PC-9 (cell line): Measurements from ENCODE around the gene SMCO2. TPM values are rescaled to one million over a fixed set of nuclear protein-coding genes. Genes with fewer than 3 reads are reported as not detected.

Experiments used
- BruUV-seq: library from RNA; stranded (reverse); fragments of 400-500 nt; replicated peaks from 2 replicates; lab custom pipeline; 2021; lab: Mats Ljungman, UMichigan
- CTCF ChIA-PET: fragments of 300-600 bp; sonication (Branson Sonifier 250); formaldehyde crosslinking; loops from one replicate; lab custom pipeline; 2022; ENCODE audit warnings: antibody characterized with exemption; lab: Charles Lee
- POLR2A ChIA-PET: fragments of 300-600 bp; sonication (Branson Sonifier 250); formaldehyde crosslinking; loops from one replicate; lab custom pipeline; 2022; ENCODE audit warnings: antibody characterized with exemption; ENCODE audit not compliant: unreplicated experiment; lab: Charles Lee
- DNase-seq, 2 experiments: peaks; one replicate each; pipeline versions ENCODE4 v3.0.0 to v3.0.0-alpha.2; 2015 to 2022; ENCODE audit warnings: mixed read lengths in 1 of 2
- H2AFZ ChIP-seq: fragments of 200-600 bp; sonication (generic); 2 replicates; pipeline ENCODE4 v1.8.1; 2017; ENCODE audit warnings: antibody characterized with exemption
- H3F3A ChIP-seq: fragments of 200-600 bp; sonication (generic); 2 replicates; pipeline ENCODE4 v1.8.1; 2017; ENCODE audit warnings: antibody characterized with exemption, mild to moderate bottlenecking, low read depth; ENCODE audit not compliant: insufficient read depth
- H3K27ac ChIP-seq: fragments of 200-600 bp; sonication (generic); 2 replicates; pipeline ENCODE4 v1.6.1; 2016; ENCODE audit warnings: mixed run types
- H3K27me3 ChIP-seq: fragments of 200-600 bp; sonication (generic); 2 replicates; pipeline ENCODE4 v1.6.1; 2016; ENCODE audit warnings: low read depth, mixed run types; ENCODE audit not compliant: insufficient read depth
- H3K36me3 ChIP-seq: fragments of 200-600 bp; sonication (generic); 2 replicates; pipeline ENCODE4 v1.6.1; 2016; ENCODE audit warnings: low read depth, mixed run types
- H3K4me1 ChIP-seq: fragments of 200-600 bp; sonication (generic); replicated peaks from 2 replicates; pipeline ENCODE4 v1.6.1; 2016; ENCODE audit warnings: mixed run types; ENCODE audit not compliant: insufficient read depth
- H3K4me2 ChIP-seq: fragments of 200-600 bp; sonication (generic); 2 replicates; pipeline ENCODE4 v1.6.1; 2017; ENCODE audit warnings: mixed run types
- H3K4me3 ChIP-seq: fragments of 200-600 bp; sonication (generic); 2 replicates; pipeline ENCODE4 v1.6.1; 2016; ENCODE audit warnings: mixed run types
- H3K79me2 ChIP-seq: fragments of 200-600 bp; sonication (generic); 2 replicates; pipeline ENCODE4 v1.6.1; 2017; ENCODE audit warnings: low read depth, mixed run types
- H3K9me2 ChIP-seq: fragments of 200-600 bp; sonication (generic); 2 replicates; pipeline ENCODE4 v1.8.1; 2017; ENCODE audit warnings: mild to moderate bottlenecking; ENCODE audit not compliant: insufficient read depth
- H3K9me3 ChIP-seq: fragments of 200-600 bp; sonication (generic); 2 replicates; pipeline ENCODE4 v1.8.1; 2016; ENCODE audit warnings: low read depth; ENCODE audit not compliant: insufficient read depth
- H4K20me1 ChIP-seq: fragments of 200-600 bp; sonication (generic); 2 replicates; pipeline ENCODE4 v1.8.1; 2017; ENCODE audit not compliant: insufficient read depth
- EZH2 ChIP-seq: fragments of 200-600 bp; sonication (generic); IDR thresholded peaks from 2 replicates; pipeline ENCODE4 v1.8.0; 2017; ENCODE audit warnings: antibody characterized with exemption, low read depth
- intact Hi-C: fragments of 100-400 bp; cut with micrococcal nuclease; formaldehyde crosslinking; loops from one replicate; pipeline ENCODE4 v1.10.0; 2022; ENCODE audit not compliant: unreplicated experiment
- total RNA-seq: library from RNA; stranded (reverse); gene quantifications from 2 replicates; pipeline ENCODE4 v1.2.3, GENCODE V29; 2021
- TF ChIP-seq, protein P1 (sequence below): fragments of 200-600 bp; sonication (generic); conservative IDR thresholded peaks from 2 replicates; pipeline ENCODE4 v1.6.1; 2017; ENCODE audit warnings: mixed run types, antibody characterized with exemption, mild to moderate bottlenecking, moderate library complexity

Gene SMCO2
- total RNA-seq, 1 experiment from 2014 or later: 3.7 TPM

DNA sequence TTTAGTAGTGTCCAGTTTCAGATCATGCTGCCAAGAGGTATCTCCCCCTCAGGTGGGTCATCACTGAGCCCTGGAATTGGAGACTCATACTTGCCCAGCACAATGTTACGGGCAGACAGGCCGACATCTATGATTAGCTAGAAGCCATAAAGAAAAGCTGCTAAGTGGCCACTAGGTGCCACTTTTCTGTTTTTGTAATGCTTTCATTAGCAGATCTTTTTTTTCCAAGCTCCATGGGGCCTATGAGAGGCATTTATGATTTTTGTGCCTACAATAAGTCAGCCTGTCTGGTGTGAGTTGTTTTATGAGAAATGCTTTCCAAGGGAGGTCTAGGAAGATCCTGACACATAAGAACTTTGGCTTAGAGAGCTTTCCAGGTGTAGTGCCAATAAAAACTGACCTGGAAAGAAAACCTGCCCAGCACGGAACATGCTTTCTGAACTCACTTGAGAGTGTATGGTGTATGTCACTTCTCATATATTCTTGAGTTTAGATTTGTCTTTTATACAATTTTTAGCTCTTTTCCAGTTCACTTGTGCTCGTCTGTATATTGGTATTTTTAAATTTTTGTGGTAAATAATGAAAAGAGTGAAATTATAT lies 21.8 kb upstream of the SMCO2 start:
- no peak for TF ChIP-seq EZH2
- TF ChIP-seq, protein P1, sequence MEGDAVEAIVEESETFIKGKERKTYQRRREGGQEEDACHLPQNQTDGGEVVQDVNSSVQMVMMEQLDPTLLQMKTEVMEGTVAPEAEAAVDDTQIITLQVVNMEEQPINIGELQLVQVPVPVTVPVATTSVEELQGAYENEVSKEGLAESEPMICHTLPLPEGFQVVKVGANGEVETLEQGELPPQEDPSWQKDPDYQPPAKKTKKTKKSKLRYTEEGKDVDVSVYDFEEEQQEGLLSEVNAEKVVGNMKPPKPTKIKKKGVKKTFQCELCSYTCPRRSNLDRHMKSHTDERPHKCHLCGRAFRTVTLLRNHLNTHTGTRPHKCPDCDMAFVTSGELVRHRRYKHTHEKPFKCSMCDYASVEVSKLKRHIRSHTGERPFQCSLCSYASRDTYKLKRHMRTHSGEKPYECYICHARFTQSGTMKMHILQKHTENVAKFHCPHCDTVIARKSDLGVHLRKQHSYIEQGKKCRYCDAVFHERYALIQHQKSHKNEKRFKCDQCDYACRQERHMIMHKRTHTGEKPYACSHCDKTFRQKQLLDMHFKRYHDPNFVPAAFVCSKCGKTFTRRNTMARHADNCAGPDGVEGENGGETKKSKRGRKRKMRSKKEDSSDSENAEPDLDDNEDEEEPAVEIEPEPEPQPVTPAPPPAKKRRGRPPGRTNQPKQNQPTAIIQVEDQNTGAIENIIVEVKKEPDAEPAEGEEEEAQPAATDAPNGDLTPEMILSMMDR: peak; percentile 69
- no peaks in the 10 kb centered on the region for H4K20me1 ChIP-seq
- H3K36me3 ChIP-seq: peaks cover 6% of the 10 kb centered on the region; the same call in 1 of the 2 replicates
- intact Hi-C loops: loop anchor here (1.0 to 2.0 kb wide), 2 partner anchors 228 to 279 kb away; no protein-coding TSS in a partner anchor
- DNase-seq: peak in 1 of 2 experiments; percentile 15
- CTCF ChIA-PET: interaction anchor here (1.1 to 1.4 kb wide), 2 partner anchors 9 to 230 kb away, joined by 3 to 4 read pairs; no protein-coding TSS in a partner anchor
- BruUV-seq: no TSS peak
- no peaks in the 10 kb centered on the region for H3K27me3 ChIP-seq
- no peak overlapping the region for H3K27ac ChIP-seq
- no peak overlapping the region for H2AFZ ChIP-seq
- peaks cover 10% of the 10 kb centered on the region; the same call in 1 of the 2 replicates for H3F3A ChIP-seq
- no peaks in the 10 kb centered on the region for H3K9me3 ChIP-seq
- no peak overlapping the region for H3K4me3 ChIP-seq
- no peaks in the 10 kb centered on the region for H3K79me2 ChIP-seq
- H3K4me2 ChIP-seq: no peak overlapping the region
- H3K9me2 ChIP-seq: no peaks in the 10 kb centered on the region
- POLR2A ChIA-PET: no interaction called here
- H3K4me1 ChIP-seq: 0 out of 2 replicates have a peak, but pooled peaks cover 8% of the 10 kb centered on the region

DNA sequence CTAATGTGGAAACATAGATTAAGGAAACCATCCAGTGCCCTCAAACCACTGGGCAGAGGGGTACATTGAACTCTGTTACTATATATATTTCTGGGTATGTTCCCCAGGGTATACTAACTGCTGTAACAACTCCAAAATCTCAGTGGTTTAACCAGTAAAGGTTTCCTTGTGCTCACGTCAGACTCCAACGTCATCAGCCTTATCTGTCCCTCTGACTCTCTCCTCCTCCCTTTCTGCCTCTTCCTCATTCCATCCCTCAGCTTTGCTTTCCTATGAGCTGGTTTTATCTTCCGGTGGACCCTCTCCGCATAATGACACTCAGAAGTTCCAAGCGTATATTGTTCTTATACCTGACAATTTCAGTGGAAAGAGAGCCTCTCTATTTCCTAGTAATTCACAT lies 21.2 kb upstream of the SMCO2 start:
- ChIA-PET POLR2A (no interaction called here), CTCF (interaction anchor here (1.1 to 1.4 kb wide), 2 partner anchors 9 to 229 kb away, joined by 3 to 4 read pairs; no protein-coding TSS in a partner anchor)
- H3K9me2 ChIP-seq: no peaks in the 10 kb centered on the region
- no peaks in the 10 kb centered on the region for H3K27me3 ChIP-seq
- 0 out of 2 replicates have a peak, but pooled peaks cover 8% of the 10 kb centered on the region for H3K4me1 ChIP-seq
- peaks cover 6% of the 10 kb centered on the region; the same call in 1 of the 2 replicates for H3K36me3 ChIP-seq
- intact Hi-C loops: loop anchor here (2.0 kb wide), 1 partner anchor 227 kb away; no protein-coding TSS in a partner anchor
- H3K9me3 ChIP-seq: no peaks in the 10 kb centered on the region
- TF ChIP-seq EZH2: no peak
- TF ChIP-seq, protein P1: no peak
- H2AFZ ChIP-seq: no peak overlapping the region
- H3K79me2 ChIP-seq: no peaks in the 10 kb centered on the region
- peaks cover 13% of the 10 kb centered on the region; the same call in 1 of the 2 replicates for H3F3A ChIP-seq
- BruUV-seq: no TSS peak
- H4K20me1 ChIP-seq: no peaks in the 10 kb centered on the region
- no peak overlapping the region for H3K27ac ChIP-seq
- H3K4me2 ChIP-seq: no peak overlapping the region
- no peak overlapping the region for H3K4me3 ChIP-seq
- no peak for DNase-seq

DNA sequence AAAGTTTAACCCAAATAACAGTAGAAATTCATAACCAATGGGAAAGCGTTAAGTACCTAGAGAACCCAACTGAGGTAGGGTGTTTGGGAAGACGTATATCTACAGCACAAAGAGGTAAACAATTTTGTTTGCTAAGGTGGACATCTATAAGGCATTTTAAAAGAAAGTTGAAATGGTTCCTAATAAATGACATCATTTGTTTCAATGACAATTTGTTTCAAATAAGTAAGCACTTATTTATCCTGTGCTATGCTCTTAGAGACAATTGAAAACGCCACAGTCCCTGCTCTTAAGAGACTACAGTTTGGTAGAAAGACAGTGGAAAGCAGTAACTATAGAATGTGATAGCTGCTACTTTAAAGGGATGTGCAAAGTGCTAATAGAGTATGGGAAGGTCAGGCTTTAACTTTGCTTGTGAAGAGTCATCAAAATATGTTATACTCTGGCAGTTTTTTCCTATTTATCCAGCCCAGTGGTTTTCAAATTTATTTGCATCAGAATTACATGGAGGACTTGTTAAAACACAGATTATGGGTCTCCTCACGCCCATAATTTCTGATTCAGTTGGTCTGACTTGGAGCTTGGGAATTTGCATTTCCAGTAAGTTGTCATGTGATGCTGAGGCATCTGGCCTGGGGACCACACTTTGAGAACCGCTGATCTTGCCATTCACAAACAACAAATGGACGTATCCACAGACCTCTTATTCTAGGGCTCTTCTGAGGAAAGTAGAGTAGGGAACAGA lies 19.6 kb upstream of the SMCO2 start:
- Histone ChIP-seq H3K4me2 (no peak overlapping the region), H3K4me3 (no peak overlapping the region), H3K36me3 (no peaks in the 10 kb centered on the region), H2AFZ (no peak overlapping the region), H3K9me2 (no peaks in the 10 kb centered on the region), H3K27me3 (no peaks in the 10 kb centered on the region), H3K9me3 (no peaks in the 10 kb centered on the region), H3K4me1 (0 out of 2 replicates have a peak, but pooled peaks cover 8% of the 10 kb centered on the region), H3K27ac (no peak overlapping the region), H3F3A (peaks cover 13% of the 10 kb centered on the region; the same call in 1 of the 2 replicates), H4K20me1 (no peaks in the 10 kb centered on the region), H3K79me2 (no peaks in the 10 kb centered on the region)
- CTCF ChIA-PET: no interaction called here
- no peak for TF ChIP-seq EZH2
- TF ChIP-seq, protein P1: no peak
- POLR2A ChIA-PET: no interaction called here
- BruUV-seq: no TSS peak
- intact Hi-C loops: no loop called here
- no peak for DNase-seq
